ENCODE data around the gene KIF1A.

- no peak for TF ChIP-seq CTCF (conservative IDR thresholded peaks at IDR 0.05; ENCODE audit: low read depth, low read length)
- TF ChIP-seq EZH2 (IDR thresholded peaks at IDR 0.05; ENCODE audit: low read length, unreplicated experiment): no peak
Measured at GRCh38 chr2:240858321-240858720, 38.3 kb upstream of the KIF1A start.
